Measurements from ENCODE around the gene HOMER2.
"Not testable (repeated sequence)": the region's sequence is repeated elsewhere in the genome, so short reads cannot be mapped to it uniquely, and the experiment has no call there.

The HOMER2 gene

GRCh38 chr15:82952158-82953081, at the start of gene HOMER2:
HOMER2 (minus strand) TSS chr15:82952720; CDS start chr15:82952535, 185 bp downstream.
- DNase-seq (peak; percentile 29), ATAC-seq (replicated peaks) (peak; percentile 37 to 48)
- H3K27ac Mint-ChIP-seq, result no peak within 1 kb of the TSS
- H3K4me3 Mint-ChIP-seq, result peak within 1 kb of the TSS; percentile 77 to 78
- no peaks in the 10 kb centered on the region for H3K9me3 Mint-ChIP-seq
- peaks cover 0 to 11% of the 10 kb centered on the region in 2 donors for H3K4me1 Mint-ChIP-seq
- H3K36me3 Mint-ChIP-seq, result peaks cover 5 to 8% of the 10 kb centered on the region in 2 donors
- H3K27me3 Mint-ChIP-seq, result no peaks in the 10 kb centered on the region

GRCh38 chr15:83000672-83001031, 48.1 kb upstream of the HOMER2 start:
- not testable (repeated sequence) for H3K4me3 Mint-ChIP-seq, H3K27me3 Mint-ChIP-seq
- peak; percentile 12 to 19 for ATAC-seq (replicated peaks)

GRCh38 chr15:82999905-83000671, 47.6 kb upstream of the HOMER2 start:
- Mint-ChIP-seq H3K4me3 (peak overlapping the region; percentile 75 to 84), H3K9me3 (no peaks in the 10 kb centered on the region), H3K27me3 (no peaks in the 10 kb centered on the region), H3K36me3 (peaks cover 1 to 2% of the 10 kb centered on the region in 2 donors), H3K4me1 (peaks cover 5 to 9% of the 10 kb centered on the region in 2 donors), H3K27ac (peak overlapping the region; percentile 62)
- ATAC-seq (replicated peaks), result peak; percentile 87 to 93
- no peak for DNase-seq

More at GRCh38 chr15:83000672-83001031, 48.1 kb upstream of the HOMER2 start:
- H3K36me3 Mint-ChIP-seq, H3K9me3 Mint-ChIP-seq, H3K4me1 Mint-ChIP-seq, H3K27ac Mint-ChIP-seq, DNase-seq: not testable (repeated sequence)

- DNase-seq, result no peak
- Mint-ChIP-seq H3K27ac (no peak overlapping the region), H3K9me3 (no peaks in the 10 kb centered on the region), H3K36me3 (peaks cover 3% of the 10 kb centered on the region in 2 donors), H3K27me3 (no peaks in the 10 kb centered on the region), H3K4me3 (no peak overlapping the region), H3K4me1 (peaks cover 5 to 9% of the 10 kb centered on the region in 2 donors)
- no peak for ATAC-seq (replicated peaks)
Observed at GRCh38 chr15:82999426-82999825, 46.9 kb upstream of the HOMER2 start.

GRCh38 chr15:82995938-82996337, 43.4 kb upstream of the HOMER2 start:
- Mint-ChIP-seq H3K4me3 (no peak overlapping the region), H3K4me1 (peaks cover 7 to 9% of the 10 kb centered on the region in 2 donors), H3K27ac (no peak overlapping the region), H3K36me3 (peaks cover 10 to 12% of the 10 kb centered on the region in 2 donors), H3K27me3 (no peaks in the 10 kb centered on the region), H3K9me3 (no peaks in the 10 kb centered on the region)
- DNase-seq (no peak), ATAC-seq (replicated peaks) (no peak)

GRCh38 chr15:82995076-82995475, 42.6 kb upstream of the HOMER2 start:
- DNase-seq (no peak), ATAC-seq (replicated peaks) (no peak)
- Mint-ChIP-seq H3K4me3 (no peak overlapping the region), H3K27ac (no peak overlapping the region), H3K9me3 (no peaks in the 10 kb centered on the region), H3K36me3 (peaks cover 14 to 18% of the 10 kb centered on the region in 2 donors), H3K4me1 (peaks cover 4% of the 10 kb centered on the region in 2 donors), H3K27me3 (no peaks in the 10 kb centered on the region)

- ATAC-seq (replicated peaks) (no peak), DNase-seq (no peak)
- Mint-ChIP-seq H3K4me1 (peaks cover 0 to 2% of the 10 kb centered on the region in 2 donors), H3K9me3 (no peaks in the 10 kb centered on the region), H3K4me3 (no peak overlapping the region), H3K27me3 (no peaks in the 10 kb centered on the region), H3K36me3 (peaks cover 15 to 22% of the 10 kb centered on the region in 2 donors), H3K27ac (no peak overlapping the region)
Observed at GRCh38 chr15:82993144-82993543, 40.6 kb upstream of the HOMER2 start.

- peaks cover 2 to 4% of the 10 kb centered on the region in 2 donors for H3K4me1 Mint-ChIP-seq
- no peaks in the 10 kb centered on the region for H3K9me3 Mint-ChIP-seq
- no peak for DNase-seq
- H3K27me3 Mint-ChIP-seq, result no peaks in the 10 kb centered on the region
- peaks cover 18 to 24% of the 10 kb centered on the region in 2 donors for H3K36me3 Mint-ChIP-seq
- no peak for ATAC-seq (replicated peaks)
- no peak overlapping the region for H3K27ac Mint-ChIP-seq
- H3K4me3 Mint-ChIP-seq, result no peak overlapping the region
Observed at GRCh38 chr15:82992436-82992998, 40.0 kb upstream of the HOMER2 start.

- Mint-ChIP-seq H3K27ac (peak overlapping the region; percentile 98), H3K9me3 (no peaks in the 10 kb centered on the region), H3K36me3 (peaks cover 17 to 28% of the 10 kb centered on the region in 2 donors), H3K27me3 (no peaks in the 10 kb centered on the region), H3K4me1 (peaks cover 12 to 25% of the 10 kb centered on the region in 2 donors), H3K4me3 (peak overlapping the region; percentile 99)
- DNase-seq, result no peak
- ATAC-seq (replicated peaks), result peak; percentile 50 to 52
Observed at GRCh38 chr15:82986442-82986780, 33.9 kb upstream of the HOMER2 start.

GRCh38 chr15:82985688-82986441, 33.3 kb upstream of the HOMER2 start, which contains the start of gene RAMAC:
RAMAC (plus strand) TSS chr15:82986210; CDS start chr15:82989019, 2,809 bp downstream.
- ATAC-seq (replicated peaks) (peak; percentile 96), DNase-seq (peak; percentile 91)
- Mint-ChIP-seq H3K36me3 (peaks cover 16 to 25% of the 10 kb centered on the region in 2 donors), H3K4me3 (peak within 1 kb of the TSS; percentile 99), H3K27ac (peak within 1 kb of the TSS; percentile 98), H3K4me1 (peaks cover 12 to 25% of the 10 kb centered on the region in 2 donors), H3K27me3 (no peaks in the 10 kb centered on the region), H3K9me3 (no peaks in the 10 kb centered on the region)

GRCh38 chr15:82980981-82981380, 28.5 kb upstream of the HOMER2 start:
- no peak overlapping the region for H3K27ac Mint-ChIP-seq
- no peak overlapping the region for H3K4me3 Mint-ChIP-seq
- no peak for ATAC-seq (replicated peaks)
- no peaks in the 10 kb centered on the region for H3K9me3 Mint-ChIP-seq
- H3K27me3 Mint-ChIP-seq, result no peaks in the 10 kb centered on the region
- H3K4me1 Mint-ChIP-seq, result peaks cover 18 to 26% of the 10 kb centered on the region in 2 donors
- DNase-seq, result no peak
- H3K36me3 Mint-ChIP-seq, result peaks cover 10 to 19% of the 10 kb centered on the region in 2 donors

- no peaks in the 10 kb centered on the region for H3K9me3 Mint-ChIP-seq
- DNase-seq (no peak), ATAC-seq (replicated peaks) (no peak)
- H3K4me3 Mint-ChIP-seq, result no peak overlapping the region
- no peaks in the 10 kb centered on the region for H3K27me3 Mint-ChIP-seq
- peaks cover 11 to 16% of the 10 kb centered on the region in 2 donors for H3K36me3 Mint-ChIP-seq
- H3K4me1 Mint-ChIP-seq, result peaks cover 10 to 14% of the 10 kb centered on the region in 2 donors
- no peak overlapping the region for H3K27ac Mint-ChIP-seq
Observed at GRCh38 chr15:82979726-82980125, 27.2 kb upstream of the HOMER2 start.

GRCh38 chr15:82978438-82978837, 25.9 kb upstream of the HOMER2 start:
- peaks cover 9 to 12% of the 10 kb centered on the region in 2 donors for H3K36me3 Mint-ChIP-seq
- H3K9me3 Mint-ChIP-seq, result no peaks in the 10 kb centered on the region
- H3K27ac Mint-ChIP-seq, result no peak overlapping the region
- peaks cover 8 to 10% of the 10 kb centered on the region in 2 donors for H3K4me1 Mint-ChIP-seq
- no peaks in the 10 kb centered on the region for H3K27me3 Mint-ChIP-seq
- DNase-seq, result no peak
- peak in 1 of 2 donors; percentile 41 for ATAC-seq (replicated peaks)
- H3K4me3 Mint-ChIP-seq, result no peak overlapping the region
